Right cardiac atrium (tissue), 5 donors: ENCODE results near the gene GOLGA6L2. TPM values are rescaled to one million over a fixed set of nuclear protein-coding genes. Genes with fewer than 3 reads are reported as not detected.
"Not testable (repeated sequence)": the region's sequence is repeated elsewhere in the genome, so short reads cannot be mapped to it uniquely, and the experiment has no call there.

Experiments used
- ATAC-seq, 2 donors: fragments of 200-7000 bp; cut with Tn5 transposase; one replicate each; pipeline versions ENCODE4 v1.8.0 to v1.9.1; 2020; ENCODE audit warnings: moderate library complexity in 2 of 2, mild to moderate bottlenecking in 1 of 2
- DNase-seq, 3 donors: peaks; one replicate each; pipeline ENCODE4 v3.0.0-alpha.2; 2020
- H3K27ac ChIP-seq: one replicate; pipeline ENCODE4 v1.5.1; 2013; ENCODE audit warnings: mild to moderate bottlenecking, low read length, control low read depth, moderate library complexity
- H3K27me3 ChIP-seq: one replicate; pipeline ENCODE4 v1.6.1; 2013; ENCODE audit not compliant: control insufficient read depth, insufficient read depth
- H3K4me1 ChIP-seq: one replicate; pipeline ENCODE4 v1.6.1; 2013; ENCODE audit warnings: low read length; ENCODE audit not compliant: control insufficient read depth, insufficient read depth
- H3K4me3 ChIP-seq: one replicate; pipeline ENCODE4 v1.5.1; 2013; ENCODE audit warnings: low read length, control low read depth
- H3K9me3 ChIP-seq: one replicate; pipeline ENCODE4 v1.6.1; 2013; ENCODE audit warnings: low read length; ENCODE audit not compliant: control insufficient read depth
- WGBS: extraction: QIAGEN DNeasy Blood & Tissue Kit; methylation state at CpG from one replicate; pipeline ENCODE4 v1.1.7; 2013; 5-methylcytosine and 5-hydroxymethylcytosine counted together
- intact Hi-C, 4 donors: fragments of 100-400 bp; cut with DNase I; formaldehyde crosslinking; loops; one replicate each; pipeline versions ENCODE4 v1.11.0 to v1.14.0; 2022 to 2023
- polyA plus RNA-seq: library from polyadenylated mRNA; stranded (reverse); fragments of 200-250 nt; gene quantifications from one replicate; pipeline ENCODE4 v1.2.3, GENCODE V29; 2013
- total RNA-seq, 4 donors: library from RNA; stranded (reverse); fragmentation: NEBNext Ultra II Directional; extraction: Animal tissue kit (Norgen Biotek cat#: 25700); gene quantifications; one replicate each; pipeline ENCODE4 v1.2.1, GENCODE V29; 2021
- donor health status: healthy with polysubstance abuse.
- donor health status: DM: no; HTN: yes; CAD: no.
- donor health status: DM: no; HTN: no; CAD: no.
- donor health status: DM: no; HTN: yes; CAD: no; lungs with severe emphysema.
- donor health status: DM: yes; HTN: yes; CAD: no.

The GOLGA6L2 gene
- total and polyA plus RNA-seq, 5 donors, result not detected

DNA sequence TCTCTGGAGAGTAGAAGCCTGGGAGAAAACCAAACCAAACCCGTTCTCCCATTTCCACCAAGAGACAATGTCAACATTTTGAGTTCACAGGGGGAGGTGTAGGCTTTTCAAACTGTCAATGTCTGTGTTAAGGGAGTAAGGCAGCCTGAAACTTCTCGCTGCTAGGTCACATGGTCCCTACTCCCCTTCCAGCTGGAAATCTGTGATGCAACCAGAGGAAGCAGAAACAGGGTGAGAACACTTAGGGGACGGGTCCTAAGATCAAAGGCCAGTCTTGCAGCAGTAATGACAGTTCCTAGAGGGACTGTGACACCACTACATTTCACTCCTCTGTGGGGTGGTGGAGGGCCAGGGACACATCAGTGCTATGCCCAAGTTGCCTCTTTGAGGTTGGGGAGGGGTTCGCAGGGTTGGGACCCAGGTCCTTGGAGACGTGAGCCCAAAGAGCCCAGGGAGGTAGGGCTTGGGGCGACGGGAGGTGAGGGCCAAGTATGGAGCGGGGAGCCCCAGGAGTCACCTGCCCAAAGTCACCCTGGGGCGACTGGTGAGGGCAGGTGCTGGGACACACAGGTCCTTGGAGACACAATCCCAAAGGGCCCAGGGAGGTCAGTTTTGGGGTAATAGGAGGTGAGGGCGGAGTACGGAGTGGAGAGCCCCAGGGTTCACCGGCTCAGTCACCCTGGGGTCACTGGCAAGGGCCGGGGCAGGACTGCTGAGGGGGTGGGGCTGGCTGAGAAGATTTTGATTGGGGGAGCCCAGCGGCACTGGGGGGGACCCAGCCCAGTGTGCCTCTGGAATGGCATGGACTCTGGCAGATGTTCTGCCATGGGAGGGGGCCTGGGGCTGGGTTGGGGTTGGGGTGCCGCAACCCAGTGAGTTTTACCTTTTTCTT, 582 bp downstream of the GOLGA6L2 start:
- intact Hi-C loops, result no loop called here
- no peak for ATAC-seq
- no peak overlapping the region for H3K4me3 ChIP-seq
- WGBS, result 83% methylated on average over 15 of the region's 15 CpGs
- H3K9me3 ChIP-seq, result no peaks in the 10 kb centered on the region
- DNase-seq, result no peak
- no peaks in the 10 kb centered on the region for H3K4me1 ChIP-seq
- no peak overlapping the region for H3K27ac ChIP-seq
- H3K27me3 ChIP-seq, result no peaks in the 10 kb centered on the region

DNA sequence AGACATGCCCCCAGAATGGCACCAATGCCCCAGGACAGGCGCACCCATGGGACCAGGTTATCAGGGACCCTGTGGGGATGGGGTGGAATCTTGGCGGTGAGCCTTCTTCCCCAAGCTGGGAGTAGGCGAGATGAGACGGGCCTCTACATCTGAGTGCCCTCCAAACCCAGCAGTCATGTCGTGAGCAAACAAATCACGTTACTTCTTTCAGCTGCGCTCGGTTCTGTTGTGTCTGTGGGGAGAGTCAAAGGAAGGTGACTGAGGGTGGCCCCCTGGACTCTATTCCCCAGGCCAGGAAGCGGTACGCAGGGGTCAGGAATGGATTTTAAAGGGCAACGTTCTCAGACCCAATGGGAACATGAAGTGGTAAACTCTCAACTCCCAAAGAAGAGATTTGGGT, 2.8 kb downstream of the GOLGA6L2 start:
- no peak for DNase-seq
- Histone ChIP-seq H3K9me3 (no peaks in the 10 kb centered on the region), H3K4me1 (no peaks in the 10 kb centered on the region), H3K27me3 (no peaks in the 10 kb centered on the region), H3K4me3 (no peak overlapping the region), H3K27ac (no peak overlapping the region)
- no peak for ATAC-seq
- intact Hi-C loops, result no loop called here
- 76% methylated on average over 11 of the region's 11 CpGs for WGBS

DNA sequence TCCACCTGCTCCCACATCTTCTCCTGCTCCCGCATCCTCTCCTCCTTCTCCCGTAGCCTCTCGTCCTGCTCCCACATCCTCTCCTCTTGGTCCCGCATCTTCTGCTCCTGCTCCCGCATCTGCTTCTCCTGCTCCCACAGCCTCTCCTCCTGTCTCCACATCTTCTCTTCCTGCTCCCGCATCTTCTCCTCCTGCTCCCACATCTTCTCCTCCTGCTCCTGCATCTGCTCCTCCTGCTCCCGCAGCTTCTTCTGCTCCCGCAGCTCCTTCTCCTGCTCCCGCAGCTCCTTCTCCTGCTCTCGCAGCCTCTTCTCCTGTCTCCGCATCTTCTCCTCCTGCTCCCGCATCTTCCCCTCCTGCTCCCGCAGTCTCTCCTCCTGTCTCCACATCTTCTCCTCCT, 5.8 kb downstream of the GOLGA6L2 start:
- ATAC-seq (no peak), DNase-seq (no peak)
- Histone ChIP-seq H3K27me3 (no peaks in the 10 kb centered on the region), H3K4me3 (no peak overlapping the region), H3K27ac (no peak overlapping the region), H3K9me3 (no peaks in the 10 kb centered on the region), H3K4me1 (no peaks in the 10 kb centered on the region)
- intact Hi-C loops, result no loop called here
- 85% methylated on average over 13 of the region's 13 CpGs for WGBS

DNA sequence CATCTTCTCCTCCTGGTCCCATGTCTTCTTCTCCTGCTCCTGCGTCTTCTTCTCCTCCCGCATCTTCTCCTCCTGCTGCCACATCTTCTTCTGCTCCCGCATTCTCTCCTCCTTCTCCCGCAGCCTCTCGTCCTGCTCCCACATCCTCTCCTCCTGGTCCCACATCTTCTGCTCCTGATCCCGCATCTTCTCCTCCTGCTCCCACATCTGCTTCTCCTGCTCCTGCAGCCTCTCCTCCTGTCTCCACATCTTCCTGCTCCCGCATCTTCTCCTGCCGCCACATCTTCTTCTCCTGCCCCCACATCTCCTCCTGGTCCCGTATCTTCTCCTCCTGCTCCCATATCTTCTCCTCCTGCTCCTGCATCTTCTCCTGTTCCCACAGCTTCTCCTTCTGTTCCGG, 6.4 kb downstream of the GOLGA6L2 start:
- H3K4me1 ChIP-seq, result no peaks in the 10 kb centered on the region
- 93% methylated on average over 10 of the region's 10 CpGs for WGBS
- DNase-seq (no peak), ATAC-seq (no peak)
- H3K9me3 ChIP-seq, result no peaks in the 10 kb centered on the region
- no peak overlapping the region for H3K4me3 ChIP-seq
- intact Hi-C loops, result no loop called here
- H3K27ac ChIP-seq, result no peak overlapping the region
- H3K27me3 ChIP-seq, result no peaks in the 10 kb centered on the region

DNA sequence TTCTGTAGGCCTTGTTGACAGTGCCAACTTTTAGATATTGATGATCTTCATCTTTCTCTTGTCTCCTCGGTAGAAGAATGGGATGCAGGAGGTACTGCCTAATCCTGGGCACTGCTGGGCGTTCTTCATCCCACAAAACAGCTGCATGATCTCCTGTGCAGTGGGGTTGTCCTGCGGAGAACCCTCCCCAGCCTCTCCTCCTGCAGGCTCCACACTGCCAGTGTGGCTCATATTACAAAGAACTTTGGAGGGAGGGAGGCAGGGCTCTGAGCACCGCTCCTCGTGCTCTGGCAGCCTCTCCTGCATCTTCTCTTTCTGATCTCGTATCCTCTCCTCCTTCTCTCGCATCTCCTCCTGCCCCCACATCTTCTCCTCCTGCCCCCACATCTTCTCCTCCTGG, 7.5 kb downstream of the GOLGA6L2 start:
- no peaks in the 10 kb centered on the region for H3K4me1 ChIP-seq
- no peaks in the 10 kb centered on the region for H3K27me3 ChIP-seq
- DNase-seq (no peak), ATAC-seq (no peak)
- 74% methylated on average over 7 of the region's 7 CpGs for whole genome bisulfite sequencing
- no peak overlapping the region for H3K27ac ChIP-seq
- intact Hi-C loops, result no loop called here
- no peak overlapping the region for H3K4me3 ChIP-seq
- H3K9me3 ChIP-seq, result no peaks in the 10 kb centered on the region

DNA sequence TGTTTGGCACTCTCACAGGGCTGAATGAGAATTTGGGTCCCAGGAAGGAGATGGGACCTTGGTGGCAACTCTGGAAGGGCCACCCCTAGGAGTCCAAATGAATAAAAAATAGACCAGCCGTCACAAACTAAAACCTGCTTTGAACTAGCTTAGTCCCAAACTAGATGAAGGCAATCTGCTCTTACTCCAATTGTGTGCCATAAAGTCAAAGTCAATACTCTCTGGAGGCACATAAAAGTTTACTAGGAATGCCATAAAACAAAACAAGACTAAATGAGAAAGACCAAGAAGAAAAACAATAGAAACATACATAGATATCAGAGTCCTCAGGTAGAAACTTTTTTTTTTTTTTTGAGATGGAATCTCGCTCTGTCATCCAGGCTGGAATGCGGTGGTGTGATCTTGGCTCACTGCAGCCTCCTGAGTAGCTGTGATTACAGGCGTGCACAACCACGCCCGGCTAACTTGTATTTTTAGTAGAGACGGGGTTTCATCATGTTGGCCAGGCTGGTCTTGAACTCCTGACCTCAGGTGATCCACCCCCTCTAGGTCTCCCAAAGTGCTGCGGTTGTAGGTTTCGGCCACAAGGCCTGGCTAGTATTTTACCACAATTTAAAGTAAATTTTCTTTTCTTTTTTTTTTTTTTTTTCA, 8.1 kb downstream of the GOLGA6L2 start:
- 75% methylated on average over 9 of the region's 9 CpGs for WGBS
- Histone ChIP-seq H3K4me3 (no peak overlapping the region), H3K27me3 (no peaks in the 10 kb centered on the region), H3K9me3 (no peaks in the 10 kb centered on the region), H3K4me1 (no peaks in the 10 kb centered on the region), H3K27ac (no peak overlapping the region)
- ATAC-seq, result no peak
- DNase-seq, result no peak
- intact Hi-C loops, result no loop called here

DNA sequence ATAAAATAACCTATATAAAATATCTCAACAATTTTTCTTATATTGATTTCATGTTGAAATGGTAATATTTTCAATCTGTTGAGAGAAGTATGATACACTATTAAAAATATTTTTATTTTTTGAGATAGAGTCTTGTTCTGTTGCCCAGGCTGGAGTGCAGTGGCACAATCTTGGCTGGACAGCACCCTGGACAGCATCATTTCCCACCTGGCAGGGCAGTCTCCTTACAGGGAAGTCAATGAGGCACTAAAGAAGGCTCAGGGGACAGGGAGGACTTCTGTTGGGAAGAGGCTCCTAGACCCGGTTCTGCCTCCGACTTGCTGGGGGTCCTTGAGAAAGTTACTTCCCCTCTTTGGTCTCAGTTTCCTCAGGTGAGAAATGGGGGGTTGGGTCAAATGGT, 9.4 kb downstream of the GOLGA6L2 start:
- H3K27ac ChIP-seq, result no peak overlapping the region
- no peaks in the 10 kb centered on the region for H3K4me1 ChIP-seq
- no peak overlapping the region for H3K4me3 ChIP-seq
- H3K27me3 ChIP-seq, result no peaks in the 10 kb centered on the region
- DNase-seq (no peak), ATAC-seq (no peak)
- H3K9me3 ChIP-seq, result no peaks in the 10 kb centered on the region
- intact Hi-C loops, result no loop called here
- WGBS, result 82% methylated on average over 2 of the region's 2 CpGs

DNA sequence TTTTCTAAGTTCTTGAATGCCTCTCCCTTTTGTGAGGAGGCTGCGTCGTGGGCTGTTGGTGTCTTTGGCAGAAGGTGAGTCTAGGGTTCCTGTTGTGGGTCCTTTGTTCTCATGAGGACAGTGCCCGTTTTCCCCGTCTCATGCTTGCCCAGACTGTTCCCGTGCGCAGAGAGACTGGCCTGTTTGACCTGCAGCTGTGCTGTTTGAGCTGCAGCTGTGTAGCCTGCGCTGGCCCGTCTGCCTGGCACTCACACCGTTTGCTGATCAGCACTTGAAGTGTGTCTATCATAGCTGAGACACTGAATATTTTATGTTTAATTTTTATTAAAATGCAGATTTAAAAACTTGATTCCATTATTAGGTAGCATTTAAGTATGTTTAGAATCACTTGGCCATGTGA, 9.9 kb downstream of the GOLGA6L2 start:
- ATAC-seq, result no peak
- DNase-seq, result peak in 1 of 3 donors; percentile 32
- WGBS, result 70% methylated on average over 9 of the region's 9 CpGs
- no peaks in the 10 kb centered on the region for H3K4me1 ChIP-seq
- intact Hi-C loops, result no loop called here
- no peaks in the 10 kb centered on the region for H3K27me3 ChIP-seq
- H3K4me3 ChIP-seq, result no peak overlapping the region
- H3K9me3 ChIP-seq, result no peaks in the 10 kb centered on the region
- no peak overlapping the region for H3K27ac ChIP-seq

DNA sequence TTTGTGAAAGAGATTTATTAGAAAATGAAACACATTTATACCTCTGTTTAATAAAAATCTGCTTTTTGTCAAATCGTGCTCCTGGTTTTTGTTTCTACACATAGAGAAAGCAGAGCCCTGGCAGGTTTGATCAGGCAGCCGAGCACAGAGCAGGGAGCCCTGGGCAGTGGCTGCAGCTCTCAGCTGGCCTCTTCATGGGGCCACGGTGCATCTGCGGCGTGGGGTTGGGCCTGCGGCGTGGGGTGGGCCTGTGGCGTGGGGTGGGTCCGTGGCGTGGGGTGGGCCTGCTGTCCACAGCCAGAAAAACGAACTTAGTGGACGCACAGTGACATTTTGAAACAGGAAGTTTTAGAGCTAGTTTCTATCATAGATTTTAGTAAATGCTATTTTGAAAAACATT, 10.6 kb downstream of the GOLGA6L2 start:
- H3K4me1 ChIP-seq, result no peaks in the 10 kb centered on the region
- no peaks in the 10 kb centered on the region for H3K27me3 ChIP-seq
- no peaks in the 10 kb centered on the region for H3K9me3 ChIP-seq
- DNase-seq, result peak in 1 of 3 donors; percentile 30
- 79% methylated on average over 12 of the region's 12 CpGs for WGBS
- H3K4me3 ChIP-seq, result no peak overlapping the region
- no peak overlapping the region for H3K27ac ChIP-seq
- ATAC-seq, result no peak
- intact Hi-C loops, result no loop called here

DNA sequence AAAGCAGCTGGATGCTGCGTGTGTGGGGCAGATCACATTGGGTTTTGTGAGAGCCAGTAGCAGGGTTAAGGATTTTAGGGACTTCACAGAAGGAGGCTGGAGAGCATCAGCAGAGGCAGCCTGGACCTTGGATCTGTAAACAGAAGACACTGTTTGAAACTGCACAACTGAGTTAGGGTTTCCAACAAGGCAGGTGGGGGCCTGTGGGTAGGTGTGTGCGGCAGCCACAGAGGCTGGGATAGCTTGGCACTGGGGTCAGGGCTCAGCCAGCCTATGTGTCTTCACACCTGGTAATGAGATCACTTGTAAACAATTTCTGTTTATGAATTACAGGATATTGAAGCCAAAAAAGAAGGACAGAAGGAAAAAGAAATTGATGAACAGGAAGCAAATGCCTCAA, 12.3 kb downstream of the GOLGA6L2 start:
- intact Hi-C loops, DNase-seq, H3K9me3 ChIP-seq: not testable (repeated sequence)

DNA sequence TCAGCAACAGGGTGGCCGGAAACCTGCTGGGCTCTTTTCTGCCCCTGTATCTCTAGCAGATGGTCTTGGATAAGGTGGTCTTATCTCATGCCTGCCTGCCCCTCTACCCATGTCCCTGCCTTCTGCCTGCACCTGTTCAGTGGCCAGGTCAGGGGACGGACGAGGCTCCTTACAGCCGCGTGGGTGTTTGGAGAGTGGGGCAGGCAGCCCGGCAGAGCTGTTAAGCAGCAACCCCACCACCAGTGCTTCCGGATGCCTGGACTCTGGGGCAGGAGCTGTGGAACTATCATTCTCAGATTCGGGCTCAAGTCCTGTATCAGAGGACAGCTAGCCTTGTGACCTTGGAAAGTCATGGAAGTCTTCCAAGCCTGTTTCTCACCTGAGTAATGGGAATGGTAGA, 21.7 kb downstream of the GOLGA6L2 start:
- H3K4me1 ChIP-seq, H3K9me3 ChIP-seq, H3K27me3 ChIP-seq, intact Hi-C loops, DNase-seq, ATAC-seq, H3K27ac ChIP-seq, H3K4me3 ChIP-seq: not testable (repeated sequence)
- WGBS, result 87% methylated on average over 8 of the region's 8 CpGs

More for the DNA sequence above, 12.3 kb downstream of the GOLGA6L2 start:
- H3K4me1 ChIP-seq, H3K27ac ChIP-seq, H3K27me3 ChIP-seq, ATAC-seq, H3K4me3 ChIP-seq: not testable (repeated sequence)
- WGBS, result 88% methylated on average over 2 of the region's 2 CpGs
